AG04449 (cell line): ENCODE measurements around the gene SCAF8.

Source experiments
- CTCF ChIA-PET: fragments of 350-600 bp; formaldehyde crosslinking; extraction: SDS; loops from one replicate; lab custom pipeline; 2021; ENCODE audit warnings: antibody characterized with exemption; lab: Yijun Ruan, JAX
- POLR2A ChIA-PET: fragments of 400-600, 350-600 bp; formaldehyde crosslinking; extraction: SDS; loops from one replicate; lab custom pipeline; 2020; ENCODE audit warnings: antibody characterized with exemption, inconsistent platforms; lab: Yijun Ruan, JAX
- DNase-seq: peaks from one replicate; pipeline ENCODE4 v3.0.0-alpha.2; 2010; ENCODE audit warnings: low read depth, low spot score
- H3K4me3 ChIP-seq: 2 replicates; pipeline ENCODE4 v1.5.1; 2011; ENCODE audit warnings: low read depth, mild to moderate bottlenecking, control low read depth, low read length
- TF ChIP-seq, protein P1 (sequence below): IDR thresholded peaks from one replicate; pipeline ENCODE4 v1.5.1; 2011; ENCODE audit warnings: mild to moderate bottlenecking, moderate library complexity, low read length, control low read depth, inconsistent platforms; ENCODE audit not compliant: insufficient read depth; ENCODE audit errors: missing control alignments

Gene SCAF8

GRCh38 chr6:154782193-154782592 lies 49.0 kb downstream of the SCAF8 start:
- DNase-seq, result no peak
- TF ChIP-seq, protein P1, sequence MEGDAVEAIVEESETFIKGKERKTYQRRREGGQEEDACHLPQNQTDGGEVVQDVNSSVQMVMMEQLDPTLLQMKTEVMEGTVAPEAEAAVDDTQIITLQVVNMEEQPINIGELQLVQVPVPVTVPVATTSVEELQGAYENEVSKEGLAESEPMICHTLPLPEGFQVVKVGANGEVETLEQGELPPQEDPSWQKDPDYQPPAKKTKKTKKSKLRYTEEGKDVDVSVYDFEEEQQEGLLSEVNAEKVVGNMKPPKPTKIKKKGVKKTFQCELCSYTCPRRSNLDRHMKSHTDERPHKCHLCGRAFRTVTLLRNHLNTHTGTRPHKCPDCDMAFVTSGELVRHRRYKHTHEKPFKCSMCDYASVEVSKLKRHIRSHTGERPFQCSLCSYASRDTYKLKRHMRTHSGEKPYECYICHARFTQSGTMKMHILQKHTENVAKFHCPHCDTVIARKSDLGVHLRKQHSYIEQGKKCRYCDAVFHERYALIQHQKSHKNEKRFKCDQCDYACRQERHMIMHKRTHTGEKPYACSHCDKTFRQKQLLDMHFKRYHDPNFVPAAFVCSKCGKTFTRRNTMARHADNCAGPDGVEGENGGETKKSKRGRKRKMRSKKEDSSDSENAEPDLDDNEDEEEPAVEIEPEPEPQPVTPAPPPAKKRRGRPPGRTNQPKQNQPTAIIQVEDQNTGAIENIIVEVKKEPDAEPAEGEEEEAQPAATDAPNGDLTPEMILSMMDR, result no peak
- no peak overlapping the region for H3K4me3 ChIP-seq
- POLR2A ChIA-PET, result no interaction called here
- CTCF ChIA-PET, result interaction anchor here (0.8 to 2.9 kb wide), 4 partner anchors 10 to 50 kb away, joined by 3 to 10 read pairs (median 4); no protein-coding TSS in a partner anchor

GRCh38 chr6:154783229-154783628 lies 50.0 kb downstream of the SCAF8 start:
- ChIA-PET POLR2A (no interaction called here), CTCF (interaction anchor here (1.0 to 2.9 kb wide), 2 partner anchors 14 to 23 kb away, joined by 3 to 10 read pairs; no protein-coding TSS in a partner anchor)
- DNase-seq, result no peak
- TF ChIP-seq, protein P1, result no peak
- no peak overlapping the region for H3K4me3 ChIP-seq

- no peak overlapping the region for H3K4me3 ChIP-seq
- TF ChIP-seq, protein P1, result no peak
- POLR2A ChIA-PET, result no interaction called here
- no peak for DNase-seq
- CTCF ChIA-PET, result interaction anchor here (1.3 to 1.7 kb wide), 2 partner anchors 18 to 21 kb away, joined by 3 to 5 read pairs; no protein-coding TSS in a partner anchor
Observed at GRCh38 chr6:154785075-154785474, 51.9 kb downstream of the SCAF8 start.

GRCh38 chr6:154786144-154786868 lies 53.1 kb downstream of the SCAF8 start:
- CTCF ChIA-PET, result interaction anchor here (1.5 kb wide), 2 partner anchors 110 to 112 kb away, joined by 4 read pairs; no protein-coding TSS in a partner anchor
- POLR2A ChIA-PET, result no interaction called here
- TF ChIP-seq, protein P1, result no peak
- H3K4me3 ChIP-seq, result no peak overlapping the region
- DNase-seq, result no peak

DNA sequence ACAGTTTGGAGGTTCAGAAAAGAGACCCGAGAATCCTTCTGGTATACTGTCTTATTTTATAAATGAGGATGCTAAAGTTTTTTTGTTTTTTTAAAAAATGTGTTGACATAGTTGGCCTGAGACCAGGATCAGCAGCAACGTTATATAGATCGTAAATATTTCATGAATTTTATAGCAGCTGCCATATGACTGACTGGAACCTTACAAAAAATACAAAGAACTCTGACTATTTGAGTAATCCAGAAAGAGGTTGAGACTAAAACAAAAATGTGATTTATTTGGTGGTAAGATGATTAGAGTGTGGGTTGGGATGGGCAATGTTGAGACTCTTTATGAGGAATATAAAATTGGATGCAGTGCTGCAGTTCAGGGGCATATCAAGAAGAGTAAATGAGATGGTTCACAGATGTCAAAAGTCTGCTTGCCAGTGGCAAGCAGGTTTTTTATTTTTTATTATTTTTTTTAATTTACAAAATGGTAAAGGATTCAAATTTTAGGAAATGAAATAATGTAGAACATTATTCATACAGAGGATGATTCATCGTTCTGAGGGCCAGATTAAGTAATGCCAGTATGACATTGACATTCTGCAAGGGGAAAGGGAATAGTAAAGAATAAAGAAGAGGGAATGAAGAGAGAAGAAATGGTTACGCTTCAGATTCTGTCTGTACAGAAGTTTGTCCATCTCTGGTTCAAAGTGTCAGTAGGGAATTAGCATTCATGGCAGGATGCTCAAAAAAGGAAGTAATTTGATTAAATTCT lies 58.5 kb downstream of the SCAF8 start:
- POLR2A ChIA-PET, result no interaction called here
- no peak overlapping the region for H3K4me3 ChIP-seq
- CTCF ChIA-PET, result interaction anchor here (1.2 kb wide), 1 partner anchor 115 kb away, joined by 6 read pairs; no protein-coding TSS in a partner anchor
- TF ChIP-seq, protein P1, result no peak
- no peak for DNase-seq

DNA sequence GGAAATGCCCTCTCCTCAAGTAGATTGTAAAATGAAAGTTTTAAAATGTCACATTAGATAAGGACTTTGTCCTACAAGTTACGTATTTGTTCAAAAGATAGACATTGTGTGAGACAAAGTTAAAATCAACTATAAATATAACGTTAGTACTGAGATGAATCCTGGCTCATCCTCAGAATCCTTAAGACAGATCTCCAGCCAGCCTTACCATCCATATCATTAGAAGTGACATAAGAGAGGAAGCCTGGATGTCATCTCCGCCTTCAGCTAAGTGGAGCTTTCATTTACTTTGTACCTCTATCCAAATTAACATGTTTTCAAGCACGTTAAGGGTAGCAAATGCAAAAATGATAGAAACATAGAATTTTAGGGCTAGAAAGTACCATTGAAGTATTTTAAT lies 59.1 kb downstream of the SCAF8 start:
- no peak for DNase-seq
- TF ChIP-seq, protein P1, result no peak
- POLR2A ChIA-PET, result no interaction called here
- CTCF ChIA-PET, result no interaction called here
- no peak overlapping the region for H3K4me3 ChIP-seq
